Lung (tissue), 12 donors: ENCODE results near the gene DST. TPM values are rescaled to one million over a fixed set of nuclear protein-coding genes. Genes with fewer than 3 reads are reported as not detected.
A peak's percentile ranks its signal among the peaks of the same experiment; 100 is the strongest.

Source experiments
- ATAC-seq: fragments of 200-7000 bp; cut with Tn5 transposase; one replicate; pipeline ENCODE4 v1.9.1; 2020; ENCODE audit warnings: moderate number of reproducible peaks; ENCODE audit not compliant: insufficient read depth, low FRiP score
- DNase-seq, 3 donors: peaks; one replicate each; pipeline ENCODE4 v3.0.0-alpha.2; 2013 to 2017
- H3K27ac ChIP-seq, 2 donors: one replicate each; pipeline ENCODE4 v1.5.1; 2013; ENCODE audit warnings: mild to moderate bottlenecking in 2 of 2, moderate library complexity in 2 of 2, control low read depth in 1 of 2, inconsistent platforms in 1 of 2, low read depth in 1 of 2, low read length in 1 of 2
- H3K27me3 ChIP-seq, 3 donors: one replicate each; pipeline ENCODE4 v1.5.1; 2013; ENCODE audit warnings: low read length in 2 of 3; ENCODE audit not compliant: control insufficient read depth in 3 of 3, insufficient read depth in 3 of 3
- H3K36me3 ChIP-seq, 4 donors: one replicate each; pipeline ENCODE4 v1.5.1; 2013; ENCODE audit warnings: low read length in 4 of 4, mild to moderate bottlenecking in 1 of 4, moderate library complexity in 1 of 4; ENCODE audit not compliant: control insufficient read depth in 4 of 4, insufficient read depth in 4 of 4
- H3K4me1 ChIP-seq, 5 donors: one replicate each; pipeline ENCODE4 v1.5.1; 2013; ENCODE audit warnings: low read length in 5 of 5, mild to moderate bottlenecking in 2 of 5, moderate library complexity in 1 of 5; ENCODE audit not compliant: control insufficient read depth in 5 of 5, insufficient read depth in 5 of 5
- H3K4me3 ChIP-seq: one replicate; pipeline ENCODE4 v1.5.1; 2013; ENCODE audit warnings: mild to moderate bottlenecking, control low read depth, moderate library complexity
- H3K9ac ChIP-seq, 2 donors: one replicate each; pipeline ENCODE4 v1.5.1; 2013; ENCODE audit warnings: low read length in 2 of 2, control low read depth in 1 of 2; ENCODE audit not compliant: insufficient read depth in 1 of 2
- H3K9me3 ChIP-seq, 4 donors: one replicate each; pipeline ENCODE4 v1.5.1; 2013; ENCODE audit warnings: low read length in 3 of 4, mild to moderate bottlenecking in 1 of 4, moderate library complexity in 1 of 4; ENCODE audit not compliant: control insufficient read depth in 4 of 4, insufficient read depth in 3 of 4
- WGBS, 2 donors: extraction: QIAGEN DNeasy Blood & Tissue Kit; methylation state at CpG; one replicate each; pipeline ENCODE4 v1.1.7; 2013; 5-methylcytosine and 5-hydroxymethylcytosine counted together
- polyA plus RNA-seq, 2 donors: library from polyadenylated mRNA; stranded (reverse); fragments of 200-250 nt; gene quantifications; one replicate each; pipeline ENCODE4 v1.2.1, GENCODE V29; 2013
- total RNA-seq, 2 donors: library from RNA; depleted of rRNA in 1 of 2; stranded (reverse); fragments of >200 nt in 1 of 2; gene quantifications; one replicate each; pipeline ENCODE4 v1.2.1, GENCODE V29; 2014 to 2021
- TF ChIP-seq, protein P1 (sequence below): IDR thresholded peaks from 2 replicates; pipeline ENCODE4 v1.5.1; 2012; ENCODE audit warnings: mild to moderate bottlenecking; ENCODE audit errors: control extremely low read depth, extremely low read depth
- donor health status: control.
- donor health status: control.
- donor health status: Bipolar disorder and iron deficiency.
- donor health status: healthy.
- donor health status: DM: yes; HTN: yes; CAD: no.

The DST gene
- total and polyA plus RNA-seq, 4 donors = 40.7 to 835 (median 201) TPM

DNA sequence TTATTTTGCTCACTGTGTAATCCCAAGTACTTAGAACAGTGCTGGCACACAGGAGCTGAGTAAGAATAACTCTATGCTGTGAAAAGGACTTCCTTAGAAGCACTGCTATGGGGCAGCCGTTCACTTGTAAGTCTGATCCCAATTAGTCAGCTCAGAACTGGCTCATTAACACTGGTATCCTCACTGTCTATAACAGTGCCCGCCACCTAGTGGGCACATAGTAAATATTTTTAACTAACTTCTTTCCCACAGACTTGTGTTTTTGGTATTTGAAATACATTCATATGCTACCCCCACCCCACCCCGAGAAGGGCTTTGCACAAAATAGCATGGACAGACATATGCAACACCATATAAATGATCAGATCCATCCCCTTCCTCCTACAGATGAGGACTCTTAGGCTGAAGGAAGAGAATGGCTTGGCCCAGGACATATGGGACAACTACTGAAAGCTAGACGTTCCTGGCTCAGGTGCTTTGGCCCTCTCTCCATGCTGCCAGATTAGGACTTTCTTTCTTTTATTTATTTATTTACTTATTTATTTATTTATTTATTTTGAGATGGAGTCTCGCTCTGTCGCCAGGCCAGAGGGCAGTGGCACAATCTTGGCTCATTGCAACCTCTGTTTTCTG is 47.1 kb downstream of the DST start:
- H3K9ac ChIP-seq = no peak overlapping the region
- 56 to 59% methylated on average over 6 of the region's 6 CpGs for WGBS, 2 donors
- H3K4me1 ChIP-seq = peaks cover 0 to 1% (median 0%) of the 10 kb centered on the region in 5 donors
- H3K4me3 ChIP-seq = no peak overlapping the region
- no peaks in the 10 kb centered on the region for H3K27me3 ChIP-seq
- H3K9me3 ChIP-seq = no peaks in the 10 kb centered on the region
- ATAC-seq (no peak), DNase-seq (peak; percentile 29 to 50 (median 46))
- peak overlapping the region in 1 of 2 donors; percentile 6 for H3K27ac ChIP-seq
- H3K36me3 ChIP-seq = peaks cover 4 to 57% (median 34%) of the 10 kb centered on the region in 4 donors
- TF ChIP-seq, protein P1, sequence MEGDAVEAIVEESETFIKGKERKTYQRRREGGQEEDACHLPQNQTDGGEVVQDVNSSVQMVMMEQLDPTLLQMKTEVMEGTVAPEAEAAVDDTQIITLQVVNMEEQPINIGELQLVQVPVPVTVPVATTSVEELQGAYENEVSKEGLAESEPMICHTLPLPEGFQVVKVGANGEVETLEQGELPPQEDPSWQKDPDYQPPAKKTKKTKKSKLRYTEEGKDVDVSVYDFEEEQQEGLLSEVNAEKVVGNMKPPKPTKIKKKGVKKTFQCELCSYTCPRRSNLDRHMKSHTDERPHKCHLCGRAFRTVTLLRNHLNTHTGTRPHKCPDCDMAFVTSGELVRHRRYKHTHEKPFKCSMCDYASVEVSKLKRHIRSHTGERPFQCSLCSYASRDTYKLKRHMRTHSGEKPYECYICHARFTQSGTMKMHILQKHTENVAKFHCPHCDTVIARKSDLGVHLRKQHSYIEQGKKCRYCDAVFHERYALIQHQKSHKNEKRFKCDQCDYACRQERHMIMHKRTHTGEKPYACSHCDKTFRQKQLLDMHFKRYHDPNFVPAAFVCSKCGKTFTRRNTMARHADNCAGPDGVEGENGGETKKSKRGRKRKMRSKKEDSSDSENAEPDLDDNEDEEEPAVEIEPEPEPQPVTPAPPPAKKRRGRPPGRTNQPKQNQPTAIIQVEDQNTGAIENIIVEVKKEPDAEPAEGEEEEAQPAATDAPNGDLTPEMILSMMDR = peak; percentile 25

DNA sequence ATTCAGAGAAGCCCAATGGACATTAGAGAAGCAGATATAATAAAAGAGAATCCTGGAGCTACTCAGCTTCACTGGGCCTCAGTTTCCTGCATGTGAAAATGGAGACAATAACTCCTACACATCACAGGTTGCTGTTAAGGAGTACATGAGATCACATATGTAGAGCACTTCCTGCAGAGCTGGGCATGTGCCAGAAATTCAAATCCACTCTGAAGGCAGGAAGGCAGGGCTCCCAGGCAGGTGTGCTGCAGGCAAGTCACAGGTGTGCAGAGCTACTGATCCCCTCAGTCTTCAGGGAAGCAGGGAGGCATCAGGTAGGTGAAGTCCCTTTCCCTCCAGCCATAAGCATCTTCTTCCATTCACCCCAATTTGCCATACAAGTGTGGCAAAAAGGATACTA is 48.0 kb downstream of the DST start:
- peaks cover 4 to 56% (median 34%) of the 10 kb centered on the region in 4 donors for H3K36me3 ChIP-seq
- TF ChIP-seq, protein P1 = no peak
- peaks cover 0 to 1% (median 0%) of the 10 kb centered on the region in 5 donors for H3K4me1 ChIP-seq
- H3K4me3 ChIP-seq = no peak overlapping the region
- no peak for ATAC-seq
- H3K27ac ChIP-seq = no peak overlapping the region
- no peaks in the 10 kb centered on the region for H3K27me3 ChIP-seq
- DNase-seq = no peak
- no peaks in the 10 kb centered on the region for H3K9me3 ChIP-seq
- no peak overlapping the region for H3K9ac ChIP-seq

DNA sequence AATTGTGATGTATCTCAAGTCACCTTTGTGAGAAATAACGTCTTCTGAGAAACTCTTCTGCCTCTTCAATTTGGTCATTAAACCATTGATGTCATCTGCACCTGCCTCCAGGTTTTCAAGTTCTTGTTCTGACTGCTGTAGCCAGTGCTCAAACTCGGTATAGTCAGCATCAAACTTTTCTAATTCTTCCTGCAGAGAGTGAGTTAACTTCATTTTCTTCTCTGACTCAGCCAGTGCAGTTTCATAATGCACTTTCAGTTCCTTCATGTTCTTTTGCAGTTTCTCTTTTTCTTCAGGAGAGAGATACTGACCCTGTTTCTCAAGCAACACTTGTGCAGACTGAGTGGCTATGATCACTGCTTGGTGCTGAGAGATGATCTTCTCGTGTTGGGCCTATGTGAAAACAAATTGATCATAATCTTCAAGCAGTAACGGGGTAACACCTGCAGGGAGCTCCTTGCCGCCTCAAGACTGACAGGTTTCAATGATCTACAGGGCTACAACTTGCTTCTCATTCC is 48.8 kb downstream of the DST start:
- Histone ChIP-seq H3K36me3 (peaks cover 4 to 55% (median 37%) of the 10 kb centered on the region in 4 donors), H3K4me3 (no peak overlapping the region), H3K27ac (peak overlapping the region in 1 of 2 donors; percentile 63), H3K9me3 (no peaks in the 10 kb centered on the region), H3K4me1 (peaks cover 0 to 1% (median 0%) of the 10 kb centered on the region in 5 donors), H3K9ac (no peak overlapping the region), H3K27me3 (no peaks in the 10 kb centered on the region)
- no peak for DNase-seq
- TF ChIP-seq, protein P1 = no peak
- WGBS, 2 donors = 64% methylated on average over 5 of the region's 5 CpGs
- ATAC-seq = no peak

DNA sequence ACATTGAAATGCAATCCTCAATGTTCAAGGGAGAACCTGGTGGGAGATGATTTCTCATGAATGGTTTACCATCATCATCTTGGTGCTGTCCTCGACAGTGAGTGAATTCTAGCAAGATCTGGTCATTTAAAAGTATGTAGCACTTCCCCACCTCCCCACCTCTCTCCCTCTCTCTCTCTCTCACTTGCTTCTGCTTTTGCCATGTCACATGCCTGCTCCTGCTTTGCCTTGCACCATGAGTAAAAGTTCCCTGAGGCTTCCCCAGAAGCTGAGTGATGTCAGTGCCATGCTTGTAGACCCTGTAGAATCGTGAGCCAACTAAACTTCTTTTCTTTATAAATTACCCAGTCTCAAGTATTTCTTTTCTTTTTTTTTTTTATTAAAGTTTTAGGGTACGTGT is 60.5 kb downstream of the DST start:
- no peaks in the 10 kb centered on the region for H3K27me3 ChIP-seq
- no peak overlapping the region for H3K9ac ChIP-seq
- WGBS, 2 donors = 75 to 84% methylated on average over 3 of the region's 3 CpGs
- H3K4me1 ChIP-seq = peaks cover 0 to 11% (median 2%) of the 10 kb centered on the region in 5 donors
- TF ChIP-seq, protein P1 = no peak
- DNase-seq = no peak
- no peak overlapping the region for H3K4me3 ChIP-seq
- no peak for ATAC-seq
- H3K9me3 ChIP-seq = no peaks in the 10 kb centered on the region
- H3K27ac ChIP-seq = no peak overlapping the region
- peaks cover 0 to 20% (median 9%) of the 10 kb centered on the region in 4 donors for H3K36me3 ChIP-seq
